Stimulated activated CD4-positive, alpha-beta T cell treated with anti-CD3 and anti-CD28 coated beads, TNF-alpha, amount 100 ng/mL, for 48 hours (primary cell): Measurements from ENCODE around the gene ARHGAP10.
"Not testable (repeated sequence)": the region's sequence is repeated elsewhere in the genome, so short reads cannot be mapped to it uniquely, and the experiment has no call there.

Experiments
- DNase-seq, 3 donors: peaks; one replicate each; pipeline ENCODE4 v3.0.0-alpha.2; 2020; ENCODE audit warnings: low read depth in 3 of 3

The ARHGAP10 gene

DNA sequence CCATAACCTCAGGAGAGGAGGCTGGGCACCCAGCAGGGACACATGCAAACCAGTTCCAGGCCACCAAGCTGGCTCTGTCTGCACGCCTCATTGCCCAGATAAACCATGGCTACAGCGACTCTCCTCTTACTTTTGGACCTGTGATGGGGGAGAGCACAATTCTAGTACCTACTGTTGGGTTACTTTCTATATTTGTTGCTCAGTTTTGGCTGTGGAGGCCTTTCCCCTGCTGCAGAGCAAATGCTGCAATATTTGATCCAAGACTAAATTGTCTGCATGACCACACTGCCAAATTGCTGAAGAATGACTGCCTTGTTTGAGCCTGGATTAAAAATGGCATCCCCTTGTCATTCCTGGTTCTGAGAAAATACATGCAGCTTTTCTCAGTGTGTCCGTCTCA, 253.5 kb downstream of the ARHGAP10 start:
- DNase-seq, result no peak

DNA sequence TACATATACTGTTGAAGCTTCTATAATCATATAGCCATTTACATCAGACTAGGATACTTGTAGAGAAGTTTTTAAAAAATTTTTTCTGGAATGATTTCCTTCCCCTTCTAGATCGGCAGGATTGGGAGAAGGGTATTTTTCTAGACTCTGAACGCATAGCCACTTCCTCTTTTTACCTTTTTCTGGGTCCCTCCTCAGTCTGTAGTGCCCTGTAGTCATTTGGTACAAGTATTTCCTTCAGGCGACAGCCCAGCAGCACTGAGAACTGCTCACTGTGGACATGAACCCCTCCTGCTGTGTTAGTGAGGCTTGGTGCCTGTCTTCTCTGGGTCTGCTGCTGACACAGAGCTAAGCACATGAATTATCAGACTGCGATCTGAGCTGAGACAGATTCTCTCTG, 255.4 kb downstream of the ARHGAP10 start:
- DNase-seq, result no peak

DNA sequence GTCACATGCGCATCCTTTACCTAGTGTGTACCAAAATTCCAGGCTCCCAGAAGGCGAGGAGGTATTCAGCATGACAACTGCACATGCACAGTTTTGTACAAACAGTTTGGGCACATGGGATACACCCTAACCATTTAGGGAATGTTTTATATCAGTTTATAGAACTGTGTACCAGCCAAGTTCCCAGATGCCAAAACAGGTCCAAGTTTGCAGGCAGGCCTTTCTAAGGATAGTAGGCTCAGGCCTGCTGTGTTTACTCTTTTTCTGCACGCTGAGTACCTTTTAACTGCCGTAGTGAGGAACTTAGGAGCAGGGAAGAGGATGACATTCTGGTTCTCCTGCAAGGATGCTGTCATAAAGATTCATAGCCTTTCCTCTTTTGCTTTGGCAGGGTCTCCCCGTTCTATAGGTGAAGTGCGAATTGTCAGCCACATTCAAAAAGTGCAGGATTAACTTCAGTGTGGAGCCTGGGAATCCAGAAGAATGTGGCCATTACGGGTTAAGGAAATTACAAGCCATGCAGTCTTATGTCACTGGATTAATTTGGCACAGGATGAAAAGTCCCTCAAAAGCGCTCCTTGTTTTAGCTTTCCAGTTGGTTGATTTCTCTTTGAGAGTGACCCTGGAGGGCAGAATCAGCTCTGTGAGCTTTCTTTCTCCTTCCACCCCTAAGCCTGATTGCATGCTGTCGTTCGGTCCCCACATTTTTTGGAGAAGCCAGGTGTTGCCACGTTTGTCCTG, 259.8 kb downstream of the ARHGAP10 start:
- no peak for DNase-seq

DNA sequence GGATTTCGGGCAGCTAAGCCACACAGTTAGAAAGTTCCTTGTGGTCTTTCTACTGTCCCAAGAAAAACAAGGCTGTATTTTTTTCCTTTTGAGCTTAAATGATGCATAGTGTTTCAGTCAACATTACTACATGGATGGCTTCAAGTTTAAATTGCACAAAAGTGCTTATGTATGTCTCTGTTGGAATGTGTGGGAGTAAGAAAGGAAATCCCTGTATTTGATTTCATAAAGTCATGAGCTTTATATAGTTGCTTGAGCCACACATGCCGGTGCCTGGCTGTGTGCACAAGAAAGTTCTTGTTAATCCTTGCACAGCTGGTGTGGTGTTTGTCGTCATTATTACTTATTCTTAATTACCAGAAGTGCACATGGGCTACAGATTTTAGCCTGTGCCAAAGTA, 262.2 kb downstream of the ARHGAP10 start:
- DNase-seq, result no peak

DNA sequence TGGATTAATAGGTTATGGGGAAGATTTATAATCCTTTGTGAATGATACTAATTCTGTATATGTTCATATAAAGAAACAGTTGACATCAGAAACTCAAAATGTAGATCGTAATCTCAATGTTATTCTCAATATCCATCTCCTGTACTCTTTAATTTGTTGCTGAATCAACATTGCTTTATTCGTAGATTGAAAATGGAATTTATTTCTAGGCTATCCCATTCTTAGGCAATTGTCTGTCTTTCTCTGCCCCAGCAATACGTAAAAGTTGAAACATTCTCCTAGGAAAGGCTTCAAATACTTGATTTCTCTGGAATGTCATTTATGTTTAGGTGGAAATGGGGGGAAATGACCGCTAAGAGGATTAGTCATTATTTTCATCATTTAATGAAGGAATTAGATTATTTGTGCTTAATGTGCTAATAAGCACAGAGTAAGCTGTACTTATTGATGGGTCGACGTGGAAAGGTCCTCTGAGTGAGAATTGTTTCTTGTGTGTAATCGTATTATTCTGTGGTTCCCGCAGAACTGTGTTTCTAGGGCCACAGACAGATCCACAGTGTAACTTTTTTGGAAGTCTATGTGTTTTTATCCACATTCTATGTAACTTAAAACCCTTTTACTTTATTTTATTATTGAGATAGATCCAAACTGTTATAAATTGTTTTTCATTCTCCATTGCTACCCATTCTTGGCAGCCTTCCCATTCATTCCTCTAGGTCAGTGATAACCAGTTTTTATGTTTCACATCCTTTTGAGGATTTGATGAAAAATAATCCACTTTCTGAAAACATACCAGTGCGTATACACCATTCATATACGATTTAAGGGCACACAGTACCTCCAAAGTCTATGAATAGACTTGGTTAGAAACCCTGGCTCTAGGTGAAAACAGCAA, 262.9 kb downstream of the ARHGAP10 start:
- DNase-seq, result no peak

DNA sequence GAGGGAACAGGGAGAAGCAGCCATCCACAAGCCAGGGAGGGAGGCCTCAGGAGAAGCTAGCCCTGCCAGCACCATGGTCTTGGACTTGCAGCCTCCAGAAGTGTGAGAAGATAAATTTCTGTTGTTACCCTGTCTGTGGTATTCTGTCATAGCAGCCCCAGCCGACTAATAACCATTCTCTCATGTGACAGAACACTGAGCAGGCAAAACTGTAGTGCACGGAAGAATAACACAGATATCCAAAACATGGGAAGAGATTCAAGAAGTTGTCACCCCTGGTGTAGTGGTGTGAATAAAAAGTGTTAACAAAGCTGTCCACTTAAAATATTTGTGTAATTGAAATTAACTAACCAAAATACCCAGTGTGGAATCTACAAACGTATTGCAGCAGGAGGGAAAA, 265.0 kb downstream of the ARHGAP10 start:
- DNase-seq, result no peak

DNA sequence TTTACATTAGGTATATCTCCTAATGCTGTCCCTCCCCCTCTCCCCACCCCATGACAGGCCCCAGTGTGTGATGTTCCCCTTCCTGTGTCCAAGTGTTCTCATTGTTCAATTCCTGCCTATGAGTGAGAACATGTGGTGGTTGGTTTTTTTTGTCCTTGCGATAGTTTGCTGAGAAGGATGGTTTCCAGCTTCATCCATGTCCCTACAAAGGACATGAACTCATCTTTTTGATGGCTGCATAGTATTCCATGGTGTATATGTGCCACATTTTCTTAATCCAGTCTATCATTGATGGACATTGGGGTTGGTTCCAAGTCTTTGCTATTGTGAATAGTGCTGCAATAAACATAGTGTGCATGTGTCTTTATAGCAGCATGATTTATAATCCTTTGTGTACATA, 268.1 kb downstream of the ARHGAP10 start:
- DNase-seq, result not testable (repeated sequence)

DNA sequence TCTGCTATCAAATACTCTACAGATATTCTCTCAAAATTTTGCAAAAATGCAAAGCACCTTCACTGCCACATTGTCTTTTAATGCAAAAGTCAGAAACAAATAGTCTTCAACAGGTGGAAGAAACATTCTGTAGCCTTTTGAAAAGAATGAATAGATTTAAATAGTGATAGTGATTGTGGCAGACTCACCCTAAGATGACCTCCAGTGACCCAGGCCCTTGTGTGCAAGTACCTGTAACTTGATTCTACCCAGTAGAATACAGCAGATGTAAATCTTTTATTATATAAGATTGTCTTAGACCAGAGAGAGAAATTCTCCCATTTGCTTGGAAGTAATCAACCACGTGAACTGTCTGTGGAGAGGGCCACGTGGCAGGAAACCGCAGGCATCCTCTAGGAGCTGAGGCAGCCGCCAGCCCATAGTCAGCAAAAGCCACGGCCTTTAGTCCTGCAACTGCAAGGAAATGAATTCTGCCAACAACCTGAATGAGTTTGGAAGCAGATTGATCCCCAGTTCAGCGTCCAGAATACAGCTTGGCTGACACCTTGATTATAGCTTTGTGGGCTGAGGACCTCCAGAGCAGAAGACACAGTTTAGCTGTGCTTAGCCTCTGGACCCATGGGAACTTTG, 272.5 kb downstream of the ARHGAP10 start:
- no peak for DNase-seq

DNA sequence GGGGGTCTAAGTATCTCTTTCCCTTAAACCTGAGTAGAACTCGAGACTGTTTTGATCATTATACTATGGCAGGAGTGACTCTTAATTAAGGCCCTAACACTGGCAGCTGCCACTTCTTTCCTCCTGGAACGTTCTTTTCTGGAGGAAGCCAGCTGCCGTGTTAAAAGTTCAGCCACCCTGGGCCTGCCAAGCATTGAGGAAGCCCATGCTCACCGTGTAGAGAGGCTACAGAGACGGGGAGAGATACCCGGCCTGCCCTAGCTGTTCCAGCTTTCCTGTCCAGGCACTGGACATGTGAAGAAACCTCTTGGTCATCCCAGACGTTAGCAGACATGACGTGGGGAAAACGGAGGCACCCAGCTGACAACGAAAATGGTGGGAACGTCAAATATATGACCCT, 274.1 kb downstream of the ARHGAP10 start:
- DNase-seq, result no peak

DNA sequence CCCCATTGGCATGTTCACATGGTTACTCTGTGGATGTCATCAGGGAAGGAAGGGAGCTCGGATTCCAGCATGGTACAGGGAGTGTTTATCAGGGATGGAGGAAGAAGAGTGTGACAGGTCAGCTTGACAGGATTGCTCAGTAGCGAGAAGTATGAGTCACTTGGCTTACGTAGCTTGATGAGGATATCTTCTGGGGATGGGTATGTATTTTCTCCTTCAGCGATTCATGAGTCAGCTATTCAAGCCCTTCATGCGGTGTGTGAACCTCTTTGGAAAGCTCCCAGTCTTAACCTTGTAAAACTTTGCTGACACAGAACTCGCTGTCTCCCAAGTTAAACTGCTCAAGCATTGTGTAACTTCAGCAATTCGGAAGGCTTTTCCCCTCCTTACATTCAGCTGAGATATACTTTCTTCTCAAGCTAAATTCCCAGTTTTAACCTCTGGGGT, 275.4 kb downstream of the ARHGAP10 start:
- DNase-seq, result no peak

DNA sequence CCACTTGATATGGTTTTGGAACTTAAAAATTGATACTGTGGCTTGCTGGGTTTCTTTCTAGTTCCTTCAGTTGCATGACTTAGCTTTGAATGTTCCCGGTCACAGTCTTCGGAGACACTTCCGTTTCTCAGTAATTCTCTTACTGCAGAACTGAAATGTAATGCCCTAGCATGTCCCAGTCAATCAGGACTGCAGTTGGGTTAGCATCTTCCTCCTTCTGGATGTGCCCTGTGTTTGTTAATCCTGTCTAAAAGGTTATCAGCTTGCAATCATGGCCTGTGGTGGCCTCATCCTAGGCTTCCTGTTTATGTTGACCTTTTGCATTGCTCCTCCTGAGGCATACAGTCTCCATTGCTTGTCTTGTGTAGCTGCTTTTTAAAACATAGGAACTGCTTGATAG, 275.9 kb downstream of the ARHGAP10 start:
- no peak for DNase-seq

DNA sequence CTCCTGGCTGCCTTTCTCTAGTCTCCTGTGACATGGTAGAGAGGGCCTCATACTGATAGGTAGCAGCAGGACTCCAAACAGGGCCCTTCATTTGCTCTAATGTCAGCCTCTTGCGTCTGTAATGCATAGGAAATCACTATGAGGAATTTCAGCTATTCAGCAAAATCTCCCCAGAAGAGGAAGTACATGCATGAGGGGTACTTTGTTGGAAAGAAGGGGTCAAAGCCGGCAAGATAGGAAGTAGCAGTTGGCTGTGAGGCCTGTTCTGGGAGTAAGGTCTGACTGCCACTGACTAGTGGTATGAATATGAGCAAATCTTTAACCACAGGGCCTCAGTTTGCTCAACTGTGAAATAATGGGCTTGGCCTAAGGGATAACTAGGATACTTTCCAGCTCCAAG, 283.2 kb downstream of the ARHGAP10 start:
- DNase-seq, result no peak

DNA sequence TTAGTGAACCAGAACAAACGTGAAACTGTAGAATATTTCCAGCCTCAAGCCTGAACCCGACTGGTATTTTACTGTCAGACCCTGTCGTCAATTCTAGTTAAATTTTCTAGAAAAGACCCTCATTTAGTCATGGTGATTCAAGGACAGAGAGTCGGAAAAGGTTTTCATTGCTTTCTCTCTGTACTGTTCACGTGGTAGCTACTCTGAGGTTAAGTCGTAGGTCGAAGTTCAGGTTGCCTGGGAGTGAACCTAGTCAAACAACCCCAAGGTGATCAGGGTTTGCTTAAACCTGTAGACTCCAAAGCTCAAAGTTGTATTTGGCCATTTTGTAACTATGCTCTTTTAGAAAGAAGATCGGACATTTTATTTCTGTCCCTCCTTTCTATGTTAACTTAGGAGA, 283.6 kb downstream of the ARHGAP10 start:
- no peak for DNase-seq

DNA sequence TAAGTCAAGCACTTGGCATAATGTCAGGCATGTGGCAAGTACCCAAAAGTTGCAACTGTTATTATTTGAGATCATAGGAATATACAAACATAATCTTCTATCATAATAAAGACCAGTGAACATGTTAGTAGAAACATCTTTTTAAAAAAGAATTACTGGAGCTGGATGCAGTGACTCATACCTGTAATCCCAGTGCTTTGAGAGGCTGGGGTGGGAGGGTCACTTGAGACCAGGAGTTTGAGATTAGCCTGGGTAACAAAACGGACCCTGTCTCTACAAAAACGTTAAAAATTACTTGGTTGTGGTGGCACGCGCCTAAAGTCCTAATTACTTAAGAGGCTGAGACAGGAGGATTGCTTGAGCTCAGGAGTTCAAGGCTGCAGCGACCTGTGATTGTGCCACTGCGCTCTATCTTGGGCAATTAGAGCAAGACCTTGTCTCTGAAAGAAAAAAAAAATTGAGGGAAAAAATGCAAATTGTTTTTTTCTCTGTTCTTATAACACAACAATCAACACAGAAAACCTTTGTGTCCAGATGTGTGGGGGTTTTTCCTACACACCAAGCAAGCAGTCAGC, 284.3 kb downstream of the ARHGAP10 start:
- DNase-seq, result no peak

DNA sequence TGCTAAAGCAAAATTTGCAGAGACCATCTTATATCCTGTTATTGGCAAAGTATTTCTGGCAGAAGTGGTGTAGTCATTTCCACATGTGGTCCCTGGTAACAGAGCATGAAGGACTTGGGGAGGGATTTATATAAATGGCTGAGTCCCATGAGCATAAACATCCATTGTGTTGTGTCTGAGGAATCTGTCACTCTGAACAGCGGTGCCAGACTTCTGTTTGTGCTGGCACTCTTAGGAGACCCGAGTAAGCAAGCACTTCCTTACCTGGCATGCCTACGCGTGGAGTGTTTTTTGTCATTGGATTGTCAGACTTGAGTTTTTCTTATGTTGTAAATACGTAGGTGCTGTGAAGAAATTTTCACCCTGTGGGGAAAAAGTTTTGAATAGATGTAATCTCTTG, 285.9 kb downstream of the ARHGAP10 start:
- DNase-seq, result no peak

DNA sequence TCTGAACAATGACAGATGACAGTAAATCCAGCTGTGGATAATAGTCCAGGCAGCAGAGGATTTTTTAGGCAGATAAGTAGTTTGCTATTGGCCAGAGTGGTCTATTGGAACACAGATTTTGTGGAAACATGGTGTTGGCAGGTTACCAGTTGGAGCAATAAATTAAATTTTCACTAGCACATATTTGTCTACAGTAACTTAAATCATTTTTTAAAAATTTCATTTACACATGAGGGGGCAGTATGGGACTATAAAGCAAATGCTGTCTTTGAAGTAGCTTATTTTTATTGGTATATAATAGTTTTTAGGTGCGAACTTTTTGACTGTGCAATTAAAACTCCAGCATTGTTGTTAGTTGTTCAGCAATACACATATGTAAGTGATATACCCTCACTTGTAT, 289.8 kb downstream of the ARHGAP10 start:
- no peak for DNase-seq

DNA sequence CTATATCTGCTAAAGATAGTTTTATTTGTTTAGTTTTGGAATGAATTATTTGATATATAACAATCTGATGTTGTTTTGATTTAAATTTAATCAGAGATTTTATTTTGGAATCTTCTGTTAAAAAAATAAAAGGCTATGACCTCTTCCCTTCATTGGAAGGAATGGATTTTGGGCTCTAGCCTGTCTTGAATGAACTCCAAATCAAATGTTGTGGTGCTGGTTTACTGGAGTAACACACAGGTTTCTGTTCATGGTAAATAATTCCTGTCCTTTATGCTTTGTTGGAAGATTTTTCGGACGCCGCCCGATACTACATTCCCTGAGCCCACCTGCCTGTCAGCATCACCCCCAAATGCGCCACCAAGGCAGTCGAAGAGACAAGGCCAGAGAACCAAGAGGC, 291.1 kb downstream of the ARHGAP10 start:
- DNase-seq, result no peak

DNA sequence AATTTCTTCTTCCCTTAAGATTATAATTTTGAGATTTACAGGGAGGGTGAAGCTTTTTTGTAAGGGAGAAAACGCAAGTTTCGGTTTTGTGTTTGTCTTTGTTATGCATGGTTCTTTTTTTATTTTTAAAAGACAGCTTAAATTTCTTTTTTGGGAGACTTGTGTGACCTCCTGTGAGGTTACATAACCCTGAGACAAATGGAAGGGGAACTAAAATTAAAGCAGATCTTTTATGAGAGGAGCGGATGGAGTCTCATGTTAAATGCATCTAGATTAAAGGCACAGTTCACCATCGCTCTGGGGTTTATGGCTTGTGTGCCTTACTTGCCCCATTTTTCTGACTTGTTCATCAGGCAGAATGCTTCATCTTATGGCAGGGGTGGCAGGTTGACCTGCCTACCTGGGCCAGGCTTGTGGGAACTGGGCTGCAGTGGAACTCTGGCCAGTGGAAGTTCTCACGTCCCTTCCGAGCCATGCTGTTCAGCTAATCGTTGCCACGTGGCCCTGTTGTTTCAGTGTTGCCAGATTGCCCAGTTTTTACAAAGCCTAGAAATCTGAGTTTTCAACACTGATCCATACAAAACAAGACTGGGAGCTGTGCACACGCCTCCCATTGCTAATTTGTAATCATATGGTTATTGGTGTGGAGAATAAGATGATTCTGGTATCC, 291.8 kb downstream of the ARHGAP10 start:
- DNase-seq, result no peak

DNA sequence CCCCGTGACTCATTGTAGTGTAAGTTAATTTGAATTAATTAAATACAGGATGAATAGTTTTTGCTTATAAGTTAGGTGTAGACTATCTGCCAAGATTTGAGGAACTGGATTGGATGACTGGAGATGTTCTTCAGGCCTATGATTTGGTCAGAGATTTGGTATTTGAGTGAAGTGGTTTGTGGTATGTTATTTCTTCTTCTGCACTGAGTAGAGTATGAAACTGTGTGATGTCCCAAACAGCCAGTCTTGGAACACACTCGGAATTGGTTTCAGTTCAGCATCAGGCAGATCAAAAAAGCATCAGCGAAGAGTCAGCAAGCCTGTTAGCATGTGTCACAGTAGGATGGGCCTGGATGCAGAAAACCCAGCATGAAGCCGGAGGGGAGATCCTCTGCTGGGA, 294.1 kb downstream of the ARHGAP10 start:
- no peak for DNase-seq

DNA sequence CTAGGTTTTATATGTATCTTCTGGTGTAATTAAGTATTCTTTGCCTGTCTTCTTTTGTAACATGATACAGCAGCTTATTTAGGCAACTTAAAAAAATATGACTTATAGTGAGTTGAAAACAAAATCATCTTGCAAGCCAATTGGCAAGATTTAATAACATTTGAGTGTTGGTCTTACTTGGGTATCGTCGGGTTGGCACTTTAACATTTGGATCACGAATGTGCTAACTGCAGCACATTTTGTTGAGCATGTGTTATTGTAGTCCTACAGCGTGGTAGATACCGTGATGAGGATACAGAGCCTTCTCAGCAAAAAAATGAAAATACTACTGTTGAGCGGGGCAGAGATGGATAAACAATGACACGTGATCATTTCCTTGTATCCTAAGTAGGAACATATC, 295.3 kb downstream of the ARHGAP10 start:
- DNase-seq, result no peak

DNA sequence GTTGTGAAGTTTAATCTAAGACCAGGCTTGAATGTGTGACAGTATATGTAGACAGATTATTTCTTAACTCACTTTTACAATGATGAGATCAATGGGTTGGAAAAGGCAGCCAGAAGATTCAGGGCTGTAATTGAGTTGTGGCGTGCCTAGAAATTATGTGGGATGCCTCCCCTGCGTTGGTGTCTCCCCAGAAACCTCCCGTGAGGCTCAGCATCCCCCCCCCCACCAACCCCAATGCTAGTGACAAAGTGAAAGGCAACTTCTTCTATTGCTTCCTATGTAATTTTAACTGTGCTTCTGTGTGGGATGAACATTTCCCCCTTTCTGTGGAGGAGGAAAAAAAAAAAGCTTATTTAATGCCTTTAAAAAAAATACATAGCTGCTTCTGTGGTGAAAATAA, 297.9 kb downstream of the ARHGAP10 start:
- DNase-seq, result no peak
